Pulmonary artery endothelial cell (primary cell): Measurements from ENCODE around the gene PRR16. TPM values are rescaled to one million over a fixed set of nuclear protein-coding genes. Genes with fewer than 3 reads are reported as not detected.
"Not testable (repeated sequence)": the region's sequence is repeated elsewhere in the genome, so short reads cannot be mapped to it uniquely, and the experiment has no call there.

ENCODE experiments used
- DNase-seq: peaks from one replicate; pipeline ENCODE4 v3.0.0-alpha.2; 2011; ENCODE audit warnings: low read depth, low spot score
- total RNA-seq: library from RNA; depleted of rRNA; stranded (reverse); fragments of >200 nt; gene quantifications from 2 replicates; pipeline ENCODE4 v1.2.3, GENCODE V29; 2014

PRR16 gene
- 0.07 TPM in 1 of 2 replicates, not detected in the other for total RNA-seq

GRCh38 chr5:120463991-120464626 is at the start of gene PRR16:
Gene PRR16 (plus strand): TSS chr5:120464300.
- DNase-seq = no peak

- DNase-seq = no peak
These were observed 48.1 kb upstream of the PRR16 start for GRCh38 chr5:120415985-120416384.

GRCh38 chr5:120419127-120419526 is 45.0 kb upstream of the PRR16 start:
- no peak for DNase-seq

GRCh38 chr5:120426633-120427275 is 37.3 kb upstream of the PRR16 start:
- not testable (repeated sequence) for DNase-seq

- no peak for DNase-seq
These were observed 33.5 kb upstream of the PRR16 start for GRCh38 chr5:120430572-120430971.

GRCh38 chr5:120432861-120433260 is 31.2 kb upstream of the PRR16 start:
- DNase-seq = no peak

GRCh38 chr5:120435129-120435528 is 29.0 kb upstream of the PRR16 start:
- DNase-seq = no peak

GRCh38 chr5:120436996-120437395 is 27.1 kb upstream of the PRR16 start:
- DNase-seq = no peak

GRCh38 chr5:120442694-120443093 is 21.4 kb upstream of the PRR16 start:
- DNase-seq = no peak

- DNase-seq = no peak
These were observed 20.5 kb upstream of the PRR16 start for GRCh38 chr5:120443607-120444006.

- peak; percentile 93 for DNase-seq
These were observed 18.0 kb upstream of the PRR16 start for GRCh38 chr5:120446068-120446492.

GRCh38 chr5:120446901-120447300 is 17.2 kb upstream of the PRR16 start:
- no peak for DNase-seq

- no peak for DNase-seq
These were observed 16.3 kb upstream of the PRR16 start for GRCh38 chr5:120447706-120448239.

- no peak for DNase-seq
These were observed 14.6 kb upstream of the PRR16 start for GRCh38 chr5:120449501-120449900.

GRCh38 chr5:120450910-120451309 is 13.2 kb upstream of the PRR16 start:
- no peak for DNase-seq

- DNase-seq = no peak
These were observed 12.7 kb upstream of the PRR16 start for GRCh38 chr5:120451445-120451844.

- no peak for DNase-seq
These were observed 11.6 kb upstream of the PRR16 start for GRCh38 chr5:120452471-120452870.

GRCh38 chr5:120454094-120454798 is 9.9 kb upstream of the PRR16 start:
- DNase-seq = peak; percentile 61

- DNase-seq = no peak
These were observed 8.1 kb upstream of the PRR16 start for GRCh38 chr5:120456006-120456405.

- peak; percentile 19 for DNase-seq
These were observed 6.1 kb upstream of the PRR16 start for GRCh38 chr5:120457839-120458507.

GRCh38 chr5:120458508-120458847 is 5.6 kb upstream of the PRR16 start:
- DNase-seq = not testable (repeated sequence)

- DNase-seq = no peak
These were observed 2.8 kb upstream of the PRR16 start for GRCh38 chr5:120461251-120461650.
